ENCODE data around the gene IGFL4. TPM values are rescaled to one million over a fixed set of nuclear protein-coding genes. Genes with fewer than 3 reads are reported as not detected.
A peak's percentile ranks its signal among the peaks of the same experiment; 100 is the strongest.

IGFL4 gene
- total RNA-seq, 3 donors from 2014 or later = not detected

DNA sequence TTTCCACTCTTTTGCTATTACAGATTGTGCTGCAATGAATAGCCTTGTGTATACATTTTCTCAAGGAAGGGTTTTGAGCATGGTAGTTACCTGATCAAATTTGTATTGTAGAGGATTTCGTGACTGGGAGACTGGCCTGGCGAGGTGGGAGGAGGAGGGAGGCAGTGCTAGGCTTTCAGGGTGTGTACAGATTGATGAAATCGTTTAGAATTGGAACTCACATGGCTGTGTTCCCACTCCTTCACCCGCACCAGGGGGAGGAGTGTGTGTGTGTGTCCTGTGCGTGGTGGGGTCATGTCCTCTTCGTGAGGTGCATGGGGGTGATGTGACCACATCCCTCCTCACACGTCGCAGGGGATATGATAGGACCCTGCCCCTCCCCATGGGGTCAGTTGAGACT is 26.3 kb downstream of the IGFL4 start:
- Histone ChIP-seq H3K27me3 (peaks cover 0 to 3% of the 10 kb centered on the region in 2 donors), H3K4me1 (peaks cover 0 to 3% of the 10 kb centered on the region in 2 donors), H3K36me3 (no peaks in the 10 kb centered on the region), H3K4me3 (peak overlapping the region in 2 of 3 donors; percentile 63 to 69), H3K27ac (no peak overlapping the region), H3K9me3 (no peaks in the 10 kb centered on the region)
- no peak for DNase-seq (ENCODE audit: low spot score in 2 of 2)
- intact Hi-C loops (cut with DNase I; ENCODE audit: low total_unique reads) = no loop called here
- TF ChIP-seq, protein P1, sequence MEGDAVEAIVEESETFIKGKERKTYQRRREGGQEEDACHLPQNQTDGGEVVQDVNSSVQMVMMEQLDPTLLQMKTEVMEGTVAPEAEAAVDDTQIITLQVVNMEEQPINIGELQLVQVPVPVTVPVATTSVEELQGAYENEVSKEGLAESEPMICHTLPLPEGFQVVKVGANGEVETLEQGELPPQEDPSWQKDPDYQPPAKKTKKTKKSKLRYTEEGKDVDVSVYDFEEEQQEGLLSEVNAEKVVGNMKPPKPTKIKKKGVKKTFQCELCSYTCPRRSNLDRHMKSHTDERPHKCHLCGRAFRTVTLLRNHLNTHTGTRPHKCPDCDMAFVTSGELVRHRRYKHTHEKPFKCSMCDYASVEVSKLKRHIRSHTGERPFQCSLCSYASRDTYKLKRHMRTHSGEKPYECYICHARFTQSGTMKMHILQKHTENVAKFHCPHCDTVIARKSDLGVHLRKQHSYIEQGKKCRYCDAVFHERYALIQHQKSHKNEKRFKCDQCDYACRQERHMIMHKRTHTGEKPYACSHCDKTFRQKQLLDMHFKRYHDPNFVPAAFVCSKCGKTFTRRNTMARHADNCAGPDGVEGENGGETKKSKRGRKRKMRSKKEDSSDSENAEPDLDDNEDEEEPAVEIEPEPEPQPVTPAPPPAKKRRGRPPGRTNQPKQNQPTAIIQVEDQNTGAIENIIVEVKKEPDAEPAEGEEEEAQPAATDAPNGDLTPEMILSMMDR (IDR thresholded peaks at IDR 0.05) = no peak
- TF ChIP-seq POLR2AphosphoS5 (IDR thresholded peaks at IDR 0.05) = no peak
- no peak for TF ChIP-seq POLR2A (IDR thresholded peaks at IDR 0.05)

- Histone ChIP-seq H3K9me3 (no peaks in the 10 kb centered on the region), H3K4me1 (peaks cover 0 to under 1% of the 10 kb centered on the region in 2 donors), H3K36me3 (no peaks in the 10 kb centered on the region), H3K27me3 (no peaks in the 10 kb centered on the region), H3K27ac (no peak overlapping the region), H3K4me3 (no peak overlapping the region)
- intact Hi-C loops (cut with DNase I; ENCODE audit: low total_unique reads) = loop anchor here (2.0 kb wide), 1 partner anchor 121 kb away; no protein-coding TSS in a partner anchor
- no peak for DNase-seq (ENCODE audit: low spot score in 2 of 2)
- TF ChIP-seq, protein P1 (IDR thresholded peaks at IDR 0.05) = peak; percentile 68 to 84 (median 81)
- no peak for TF ChIP-seq POLR2A (IDR thresholded peaks at IDR 0.05)
Measured at GRCh38 chr19:46009530-46010510, 31.0 kb downstream of the IGFL4 start.

DNA sequence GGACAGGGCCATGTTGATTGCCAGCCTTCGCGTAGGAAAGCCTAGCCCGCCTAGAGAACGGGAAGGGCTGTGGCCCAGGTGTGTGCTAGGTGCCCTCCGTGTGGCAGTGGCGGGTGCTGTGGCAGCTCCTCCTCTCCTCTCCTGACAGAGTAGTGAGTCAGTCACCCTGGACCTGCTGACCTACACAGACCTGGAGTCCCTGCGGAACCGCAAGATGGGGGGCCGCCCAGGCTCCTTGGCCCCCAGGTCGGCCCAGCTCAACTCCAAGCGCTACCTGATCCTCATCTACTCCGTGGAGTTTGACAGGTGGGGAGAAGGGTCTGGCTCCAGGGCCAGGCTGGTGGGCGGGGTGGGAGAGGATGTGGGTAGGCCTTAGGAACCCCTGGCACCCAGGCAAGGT is 34.4 kb downstream of the IGFL4 start:
- H3K36me3 ChIP-seq = no peaks in the 10 kb centered on the region

GRCh38 chr19:46002678-46003275 is 38.0 kb downstream of the IGFL4 start:
- no peak overlapping the region for H3K4me3 ChIP-seq
- H3K4me1 ChIP-seq = peaks cover 0 to 8% of the 10 kb centered on the region in 2 donors
- intact Hi-C loops (cut with DNase I; ENCODE audit: low total_unique reads) = no loop called here
- TF ChIP-seq POLR2AphosphoS5 (IDR thresholded peaks at IDR 0.05) (no peak), POLR2A (IDR thresholded peaks at IDR 0.05) (no peak)
- no peak for DNase-seq (ENCODE audit: low spot score in 2 of 2)
- H3K27me3 ChIP-seq = peaks cover 0 to 4% of the 10 kb centered on the region in 2 donors
- no peaks in the 10 kb centered on the region for H3K36me3 ChIP-seq
- H3K9me3 ChIP-seq = no peaks in the 10 kb centered on the region
- H3K27ac ChIP-seq = no peak overlapping the region

More for the DNA sequence above, 34.4 kb downstream of the IGFL4 start:
- no peak overlapping the region for H3K4me3 ChIP-seq
- no peak for TF ChIP-seq POLR2A (IDR thresholded peaks at IDR 0.05)
- TF ChIP-seq POLR2AphosphoS5 (IDR thresholded peaks at IDR 0.05) = no peak
- H3K27me3 ChIP-seq = no peaks in the 10 kb centered on the region
- no peaks in the 10 kb centered on the region for H3K9me3 ChIP-seq
- H3K4me1 ChIP-seq = no peaks in the 10 kb centered on the region
- no peak for DNase-seq (ENCODE audit: low spot score in 2 of 2)
- intact Hi-C loops (cut with DNase I; ENCODE audit: low total_unique reads) = no loop called here
- H3K27ac ChIP-seq = no peak overlapping the region

- Histone ChIP-seq H3K9me3 (no peaks in the 10 kb centered on the region), H3K27ac (no peak overlapping the region), H3K4me3 (peak overlapping the region in 2 of 3 donors; percentile 38 to 59), H3K27me3 (peaks cover 0 to 4% of the 10 kb centered on the region in 2 donors), H3K4me1 (peaks cover 0 to 13% of the 10 kb centered on the region in 2 donors), H3K36me3 (no peaks in the 10 kb centered on the region)
- DNase-seq (ENCODE audit: low spot score in 2 of 2) = peak in 1 of 2 donors; percentile 53
- intact Hi-C loops (cut with DNase I; ENCODE audit: low total_unique reads) = no loop called here
- TF ChIP-seq POLR2A (IDR thresholded peaks at IDR 0.05) (no peak), POLR2AphosphoS5 (IDR thresholded peaks at IDR 0.05) (no peak)
- TF ChIP-seq, protein P1 (IDR thresholded peaks at IDR 0.05) = no peak
Measured at GRCh38 chr19:46000491-46001246, 40.1 kb downstream of the IGFL4 start.

All from breast epithelium (tissue), 4 donors.